K562 (cell line): ENCODE data around the gene AKT2. TPM values are rescaled to one million over a fixed set of nuclear protein-coding genes. Genes with fewer than 3 reads are reported as not detected.

Experiments
- ATAC-seq: fragments of 200-7000 bp; cut with Tn5 transposase; 3 replicates; pipeline ENCODE4 v1.9.1; 2020; ENCODE audit warnings: moderate library complexity
- BruUV-seq: library from RNA; stranded (reverse); fragments of 400-500 nt; replicated peaks from 2 replicates; lab custom pipeline; 2021; lab: Mats Ljungman, UMichigan
- CTCF ChIA-PET: fragments of 300-600 bp; formaldehyde crosslinking; extraction: SDS; loops from one replicate; lab custom pipeline; 2021; ENCODE audit warnings: low intra/inter-chr PET ratio; lab: Yijun Ruan, JAX
- POLR2A ChIA-PET: fragments of 300-600, 350-650 bp; sonication (Branson Sonifier 250); formaldehyde crosslinking; extraction: SDS; loops from one replicate; lab custom pipeline; 2021; ENCODE audit warnings: antibody characterized with exemption, inconsistent platforms; lab: Yijun Ruan, JAX
- DNase-seq, 4 experiments: peaks; one replicate each; pipeline versions ENCODE4 v3.0.0 to v3.0.0-alpha.2; 2011 to 2018; ENCODE audit warnings: low spot score in 3 of 4, mixed read lengths in 3 of 4; ENCODE audit errors: extremely low read depth in 1 of 4
- FAIRE-seq: peaks from 2 replicates; lab custom pipeline; 2011; peaks lifted over from hg19 to GRCh38; lab: Jason Lieb, UNC
- H2AFZ ChIP-seq: 2 replicates; pipeline ENCODE4 v1.6.0; 2011; ENCODE audit warnings: low read depth, low read length, control low read depth, inconsistent platforms
- H3K27ac ChIP-seq: fragments of 200-600 bp; 3 replicates; pipeline ENCODE4 v1.8.0; 2011; ENCODE audit warnings: low read depth, mild to moderate bottlenecking, control low read depth, inconsistent platforms, low read length, moderate library complexity, mixed read lengths; ENCODE audit errors: extremely low read depth
- H3K27me3 ChIP-seq, 2 experiments: fragments of 300-600 bp in 1 of 2; 2 replicates in 1 of 2; 3 replicates in 1 of 2; pipeline versions ENCODE4 v1.6.0 to v1.8.0; 2011; ENCODE audit warnings: inconsistent platforms in 2 of 2, low read length in 2 of 2, mild to moderate bottlenecking in 1 of 2, mixed read lengths in 1 of 2, moderate library complexity in 1 of 2; ENCODE audit not compliant: control insufficient read depth in 2 of 2, insufficient read depth in 2 of 2
- H3K36me3 ChIP-seq: fragments of 300-600 bp; 3 replicates; pipeline ENCODE4 v1.8.0; 2011; ENCODE audit warnings: mild to moderate bottlenecking, low read length, inconsistent platforms; ENCODE audit not compliant: control insufficient read depth, insufficient read depth
- H3K4me1 ChIP-seq, 2 experiments: fragments of 200-600 bp in 1 of 2; replicated peaks in 1 of 2; 2 replicates in 1 of 2; 3 replicates in 1 of 2; pipeline versions ENCODE4 v1.5.1 to v1.8.0; 2011; ENCODE audit warnings: inconsistent platforms in 2 of 2, low read length in 2 of 2, mild to moderate bottlenecking in 1 of 2, mixed read lengths in 1 of 2, moderate library complexity in 1 of 2; ENCODE audit not compliant: control insufficient read depth in 2 of 2, insufficient read depth in 2 of 2
- H3K4me2 ChIP-seq: 2 replicates; pipeline ENCODE4 v1.6.1; 2011; ENCODE audit warnings: low read length, control low read depth, inconsistent platforms, mixed read lengths; ENCODE audit not compliant: insufficient read depth
- H3K4me3 ChIP-seq: fragments of 200-600 bp; sonication (generic), shearing (Covaris generic); 2 replicates; pipeline ENCODE4 v1.5.1; 2016; ENCODE audit warnings: control low read depth, inconsistent platforms
- H3K79me2 ChIP-seq: fragments of 200-600 bp; 3 replicates; pipeline ENCODE4 v1.8.0; 2011; ENCODE audit warnings: low read length, inconsistent platforms; ENCODE audit not compliant: control insufficient read depth, insufficient read depth
- H3K9ac ChIP-seq, 2 experiments: 2 replicates each; pipeline versions ENCODE4 v1.6.0 to v1.6.1; 2011; ENCODE audit warnings: low read depth in 2 of 2, low read length in 2 of 2, control low read depth in 1 of 2, inconsistent platforms in 1 of 2, mild to moderate bottlenecking in 1 of 2, mixed read lengths in 1 of 2; ENCODE audit not compliant: insufficient read depth in 1 of 2
- H3K9me1 ChIP-seq: one replicate; pipeline ENCODE4 v1.6.0; 2011; ENCODE audit warnings: inconsistent platforms, mild to moderate bottlenecking, low read length, moderate library complexity; ENCODE audit not compliant: control insufficient read depth, insufficient read depth
- H3K9me3 ChIP-seq: replicated peaks from 2 replicates; pipeline ENCODE4 v1.5.1; 2011; ENCODE audit warnings: low read depth, low read length, inconsistent platforms; ENCODE audit not compliant: control insufficient read depth, insufficient read depth
- H4K20me1 ChIP-seq: replicated peaks from 2 replicates; pipeline ENCODE4 v1.6.1; 2011; ENCODE audit warnings: low read length, inconsistent platforms, mixed read lengths; ENCODE audit not compliant: control insufficient read depth, insufficient read depth
- ADNP ChIP-seq: fragments of 200-800 bp; sonication (Bioruptor generic); IDR thresholded peaks from 2 replicates; pipeline ENCODE4 v1.6.1; 2016; ENCODE audit warnings: missing genetic modification characterization, missing compliant biosample characterization
- FOXO4 ChIP-seq: fragments of 450-650 bp; formaldehyde crosslinking; IDR thresholded peaks from 2 replicates; pipeline ENCODE4 v1.4.0; 2020; ENCODE audit warnings: mild to moderate bottlenecking, moderate library complexity
- KHSRP ChIP-seq: fragments of 450-650 bp; IDR thresholded peaks from 2 replicates; pipeline ENCODE4 v1.6.1; 2017
- NCOA2 ChIP-seq, 2 experiments: fragments of 450-650 bp; IDR thresholded peaks; 2 replicates each; pipeline ENCODE4 v1.6.1; 2018; ENCODE audit warnings: mild to moderate bottlenecking in 2 of 2, moderate library complexity in 1 of 2; ENCODE audit not compliant: partially characterized antibody in 2 of 2
- SAFB ChIP-seq: fragments of 200-400 bp; formaldehyde crosslinking; IDR thresholded peaks from 2 replicates; pipeline ENCODE4 v1.6.1; 2017; ENCODE audit warnings: low read depth, low read length, borderline replicate concordance
- TEAD4 ChIP-seq, 2 experiments: sonication (generic) in 1 of 2; formaldehyde crosslinking in 1 of 2; IDR thresholded peaks; 2 replicates each; pipeline versions ENCODE4 v1.6.1 to v1.8.0; 2012 to 2022; ENCODE audit warnings: borderline replicate concordance in 1 of 2, inconsistent platforms in 1 of 2, low read length in 1 of 2, mild to moderate bottlenecking in 1 of 2, missing genetic modification reagents in 1 of 2
- TFAM ChIP-seq: fragments of 250-450 bp; sonication (Bioruptor Pico); conservative IDR thresholded peaks from 2 replicates; pipeline ENCODE4 v1.5.0; 2021; ENCODE audit warnings: mild to moderate bottlenecking, moderate library complexity
- WGBS: fragments of 100-300 bp; shearing (Covaris generic); methylation state at CpG from one replicate; pipeline ENCODE4 v1.1.6; 2016; ENCODE audit warnings: low coverage, mixed read lengths; ENCODE audit not compliant: insufficient coverage; ENCODE audit errors: missing lambda C conversion rate; 5-methylcytosine and 5-hydroxymethylcytosine counted together
- in situ Hi-C: fragments of 300-500 bp; cut with MboI; formaldehyde crosslinking; loops from 4 replicates; pipeline ENCODE4 v1.15.0; 2018; ENCODE audit warnings: inconsistent platforms, mixed read lengths
- intact Hi-C: fragments of 100-400 bp; cut with micrococcal nuclease; formaldehyde crosslinking; loops from 2 replicates; pipeline ENCODE4 v1.14.2; 2022
- polyA plus RNA-seq, 8 experiments: library from polyadenylated mRNA; depleted of rRNA in 4 of 8; stranded (reverse) in 5 of 8; unstranded in 3 of 8; fragments of >200 nt; fragmentation: Nextera tagmentation in 2 of 8; fragmentation: Illumina TruSeq in 1 of 8; extraction: Ambion mirVana in 2 of 8; extraction: Trizol in 1 of 8; gene quantifications; 2 replicates each; pipeline versions ENCODE4 v1.2.1 to v1.2.3, GENCODE V29; 2011 to 2014; ENCODE audit warnings: inconsistent platforms in 1 of 8, missing spikeins in 1 of 8
- total RNA-seq, 7 experiments: library from RNA; depleted of rRNA in 6 of 7; stranded (reverse); fragments of >200 nt in 6 of 7; fragmentation: Illumina TruSeq in 2 of 7; extraction: Trizol in 2 of 7; gene quantifications; 2 replicates each; pipeline versions ENCODE4 v1.2.1 to v1.2.3, GENCODE V29; 2011 to 2021; ENCODE audit warnings: low replicate concordance in 1 of 7

AKT2 gene
- total and polyA plus RNA-seq, 9 of the 15 experiments (the other 6 are each of a cell fraction or from before 2014, with no cell fraction given): 1.1 to 132 (median 67.7) TPM

DNA sequence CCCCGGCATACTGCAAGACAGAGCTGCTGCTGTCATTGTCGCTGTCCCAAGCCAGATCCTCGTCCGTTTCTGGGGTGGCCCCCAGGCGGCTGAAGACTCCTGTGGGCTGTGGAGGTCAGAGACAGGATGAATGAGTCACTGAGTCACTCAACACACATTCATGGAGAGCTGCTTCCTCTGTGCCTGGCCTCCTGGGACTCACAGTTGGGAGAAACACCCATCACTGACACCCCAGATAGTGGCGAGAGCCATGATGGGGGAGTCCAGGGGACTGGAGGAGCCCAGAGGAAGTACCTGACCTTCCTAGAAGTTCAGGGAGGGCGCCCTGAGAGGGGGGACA is 37.1 kb upstream of the AKT2 start:
- Histone ChIP-seq H3K27me3 (no peaks in the 10 kb centered on the region), H3K4me2 (no peak overlapping the region), H3K9ac (no peak overlapping the region), H3K9me3 (no peaks in the 10 kb centered on the region), H3K4me1 (peaks cover 0 to 4% of the 10 kb centered on the region in 2 experiments; a peak in 1 of 5 replicates), H2AFZ (no peak overlapping the region), H3K9me1 (no peaks in the 10 kb centered on the region), H3K79me2 (no peaks in the 10 kb centered on the region), H3K4me3 (no peak overlapping the region), H3K27ac (no peak overlapping the region), H3K36me3 (peaks cover 81% of the 10 kb centered on the region), H4K20me1 (no peaks in the 10 kb centered on the region)
- ChIA-PET CTCF (no interaction called here), POLR2A (interaction anchor here (1.0 to 1.2 kb wide), 2 partner anchors 9 to 19 kb away, joined by 3 read pairs; no protein-coding TSS in a partner anchor)
- DNase-seq (no peak), FAIRE-seq (no peak), ATAC-seq (no peak)
- intact Hi-C loops: no loop called here
- BruUV-seq: no TSS peak
- TF ChIP-seq FOXO4 (no peak), KHSRP (no peak), NCOA2 (IDR thresholded peaks at IDR 0.05; ENCODE audit: partially characterized antibody in 2 of 2) (no peak), ADNP (tag) (no peak), TEAD4 (IDR thresholded peaks at IDR 0.05; ENCODE audit: low read length) (no peak), TEAD4 (CRISPR knock-in tag; IDR thresholded peaks at IDR 0.05; ENCODE audit: borderline replicate concordance) (no peak), SAFB (no peak), TFAM (CRISPR knock-in tag) (no peak)
- 86% methylated on average over 7 of the region's 7 CpGs for WGBS
- in situ Hi-C loops: no loop called here
